ENCODE data around the gene ASTN2. TPM values are rescaled to one million over a fixed set of nuclear protein-coding genes. Genes with fewer than 3 reads are reported as not detected.
A peak's percentile ranks its signal among the peaks of the same experiment; 100 is the strongest.

The ASTN2 gene
- total and polyA plus RNA-seq, 4 donors, result 0.57 to 2.9 (median 1.4) TPM

- Histone ChIP-seq H3K4me1 (ENCODE audit: control insufficient read depth in 4 of 4, insufficient read depth in 4 of 4, low read length in 3 of 4) (no peaks in the 10 kb centered on the region), H3K36me3 (ENCODE audit: control insufficient read depth in 4 of 4, insufficient read depth in 3 of 4, low read depth in 1 of 4, low read length in 3 of 4) (no peaks in the 10 kb centered on the region), H3K9me3 (ENCODE audit: control insufficient read depth in 4 of 4, low read length in 3 of 4) (peaks cover 0 to under 1% (median 0%) of the 10 kb centered on the region in 4 donors), H3K9ac (ENCODE audit: low read depth in 1 of 2, low read length in 2 of 2) (no peak overlapping the region), H3K27me3 (ENCODE audit: control insufficient read depth in 4 of 4, insufficient read depth in 4 of 4, low read length in 3 of 4) (no peaks in the 10 kb centered on the region), H3K27ac (ENCODE audit: low read depth in 1 of 2, low read length in 2 of 2) (no peak overlapping the region), H3K4me3 (ENCODE audit: low read depth in 1 of 3, low read length in 3 of 3) (no peak overlapping the region)
- no peak for DNase-seq (ENCODE audit: low spot score)
- TF ChIP-seq, protein P1, sequence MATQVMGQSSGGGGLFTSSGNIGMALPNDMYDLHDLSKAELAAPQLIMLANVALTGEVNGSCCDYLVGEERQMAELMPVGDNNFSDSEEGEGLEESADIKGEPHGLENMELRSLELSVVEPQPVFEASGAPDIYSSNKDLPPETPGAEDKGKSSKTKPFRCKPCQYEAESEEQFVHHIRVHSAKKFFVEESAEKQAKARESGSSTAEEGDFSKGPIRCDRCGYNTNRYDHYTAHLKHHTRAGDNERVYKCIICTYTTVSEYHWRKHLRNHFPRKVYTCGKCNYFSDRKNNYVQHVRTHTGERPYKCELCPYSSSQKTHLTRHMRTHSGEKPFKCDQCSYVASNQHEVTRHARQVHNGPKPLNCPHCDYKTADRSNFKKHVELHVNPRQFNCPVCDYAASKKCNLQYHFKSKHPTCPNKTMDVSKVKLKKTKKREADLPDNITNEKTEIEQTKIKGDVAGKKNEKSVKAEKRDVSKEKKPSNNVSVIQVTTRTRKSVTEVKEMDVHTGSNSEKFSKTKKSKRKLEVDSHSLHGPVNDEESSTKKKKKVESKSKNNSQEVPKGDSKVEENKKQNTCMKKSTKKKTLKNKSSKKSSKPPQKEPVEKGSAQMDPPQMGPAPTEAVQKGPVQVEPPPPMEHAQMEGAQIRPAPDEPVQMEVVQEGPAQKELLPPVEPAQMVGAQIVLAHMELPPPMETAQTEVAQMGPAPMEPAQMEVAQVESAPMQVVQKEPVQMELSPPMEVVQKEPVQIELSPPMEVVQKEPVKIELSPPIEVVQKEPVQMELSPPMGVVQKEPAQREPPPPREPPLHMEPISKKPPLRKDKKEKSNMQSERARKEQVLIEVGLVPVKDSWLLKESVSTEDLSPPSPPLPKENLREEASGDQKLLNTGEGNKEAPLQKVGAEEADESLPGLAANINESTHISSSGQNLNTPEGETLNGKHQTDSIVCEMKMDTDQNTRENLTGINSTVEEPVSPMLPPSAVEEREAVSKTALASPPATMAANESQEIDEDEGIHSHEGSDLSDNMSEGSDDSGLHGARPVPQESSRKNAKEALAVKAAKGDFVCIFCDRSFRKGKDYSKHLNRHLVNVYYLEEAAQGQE (IDR thresholded peaks at IDR 0.05), result no peak
- TF ChIP-seq YY1 (IDR thresholded peaks at IDR 0.05), result no peak
- 89% methylated on average over 2 of the region's 2 CpGs for WGBS
Observed at GRCh38 chr9:116594547-116594946, 820.3 kb downstream of the ASTN2 start.

DNA sequence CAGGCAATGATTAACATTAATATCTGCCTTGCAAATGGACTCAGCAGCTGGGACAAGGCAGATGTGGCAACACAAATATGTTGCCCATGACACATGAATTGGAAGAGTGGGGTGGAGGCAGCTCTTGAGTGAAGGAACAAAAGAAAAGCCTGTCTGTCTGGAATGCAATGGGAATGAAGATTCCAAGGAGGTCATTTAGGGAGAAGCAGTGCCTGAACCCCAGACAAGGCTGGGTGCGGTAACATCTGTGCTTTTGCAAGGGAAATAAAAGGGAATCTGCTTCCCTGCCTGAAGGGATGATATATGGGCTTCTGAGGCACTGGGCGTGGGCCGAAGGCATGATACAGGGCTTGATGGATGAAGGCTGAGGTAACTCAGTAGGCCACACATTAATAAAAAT is 821.9 kb downstream of the ASTN2 start:
- H3K36me3 ChIP-seq (ENCODE audit: control insufficient read depth in 4 of 4, insufficient read depth in 3 of 4, low read depth in 1 of 4, low read length in 3 of 4), result peaks cover 0 to 3% (median 0%) of the 10 kb centered on the region in 4 donors
- no peak overlapping the region for H3K9ac ChIP-seq (ENCODE audit: low read depth in 1 of 2, low read length in 2 of 2)
- H3K27ac ChIP-seq (ENCODE audit: low read depth in 1 of 2, low read length in 2 of 2), result no peak overlapping the region
- WGBS, result 93% methylated on average over 3 of the region's 3 CpGs
- DNase-seq (ENCODE audit: low spot score), result no peak
- no peaks in the 10 kb centered on the region for H3K27me3 ChIP-seq (ENCODE audit: control insufficient read depth in 4 of 4, insufficient read depth in 4 of 4, low read length in 3 of 4)
- H3K9me3 ChIP-seq (ENCODE audit: control insufficient read depth in 4 of 4, low read length in 3 of 4), result peaks cover 0 to 5% (median 0%) of the 10 kb centered on the region in 4 donors
- TF ChIP-seq FOXA2 (IDR thresholded peaks at IDR 0.05) (no peak), CTCF (IDR thresholded peaks at IDR 0.05; ENCODE audit: low read depth, low read length, missing input control) (no peak), SP1 (IDR thresholded peaks at IDR 0.05) (no peak), EGR1 (IDR thresholded peaks at IDR 0.05; ENCODE audit: low read depth in 2 of 2) (no peak), YY1 (IDR thresholded peaks at IDR 0.05) (no peak), NR2F2 (IDR thresholded peaks at IDR 0.05) (no peak), RAD21 (IDR thresholded peaks at IDR 0.05) (no peak)
- TF ChIP-seq, protein P2, sequence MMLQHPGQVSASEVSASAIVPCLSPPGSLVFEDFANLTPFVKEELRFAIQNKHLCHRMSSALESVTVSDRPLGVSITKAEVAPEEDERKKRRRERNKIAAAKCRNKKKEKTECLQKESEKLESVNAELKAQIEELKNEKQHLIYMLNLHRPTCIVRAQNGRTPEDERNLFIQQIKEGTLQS (IDR thresholded peaks at IDR 0.05), result no peak
- no peak overlapping the region for H3K4me3 ChIP-seq (ENCODE audit: low read depth in 1 of 3, low read length in 3 of 3)
- no peaks in the 10 kb centered on the region for H3K4me1 ChIP-seq (ENCODE audit: control insufficient read depth in 4 of 4, insufficient read depth in 4 of 4, low read length in 3 of 4)

DNA sequence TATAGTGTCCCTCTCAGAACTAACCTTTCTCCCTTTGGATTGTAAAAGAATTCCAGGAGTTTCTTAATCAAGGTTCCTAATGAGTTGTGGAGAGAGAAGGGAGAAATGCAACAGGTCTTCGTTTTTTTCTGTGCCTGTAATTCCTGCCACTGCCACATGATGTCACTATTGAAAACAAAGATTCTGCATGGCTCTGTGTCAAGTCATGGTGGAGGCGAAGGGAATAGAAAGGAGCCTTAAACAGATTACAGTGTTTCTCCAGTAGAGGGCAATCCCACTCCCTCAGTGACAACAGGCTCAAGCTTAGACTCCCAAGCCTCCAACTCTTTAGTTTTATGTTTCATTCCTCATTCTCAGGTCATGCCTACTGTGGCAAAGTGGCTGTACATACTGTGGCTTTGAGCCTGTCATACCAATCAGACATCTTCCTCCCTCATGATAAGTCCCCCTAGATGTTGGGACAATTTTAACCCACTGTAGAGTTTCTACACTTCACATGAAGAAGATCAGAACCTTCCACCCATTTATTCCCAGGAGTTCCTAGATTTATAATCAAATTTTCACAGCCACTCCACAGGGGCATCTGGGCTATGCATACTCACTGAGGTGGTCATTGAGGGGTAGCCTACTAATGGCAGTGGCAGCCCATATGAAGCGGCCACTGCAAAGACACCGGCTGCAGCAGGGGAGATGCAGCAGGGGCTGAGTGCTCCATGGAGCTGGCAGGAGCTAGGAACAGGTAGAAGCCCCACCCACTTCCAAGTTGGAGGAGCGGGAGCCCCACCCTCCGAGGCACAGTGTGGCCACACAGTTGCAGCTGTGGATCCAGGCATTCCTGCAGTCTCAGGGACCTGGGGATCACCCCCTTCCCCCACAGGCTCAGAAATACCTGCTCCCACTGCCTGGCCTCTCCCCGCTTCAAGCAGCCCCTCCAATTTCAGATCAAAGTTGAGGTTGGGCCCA is 825.2 kb downstream of the ASTN2 start:
- Histone ChIP-seq H3K4me3 (ENCODE audit: low read depth in 1 of 3, low read length in 3 of 3) (no peak overlapping the region), H3K27ac (ENCODE audit: low read depth in 1 of 2, low read length in 2 of 2) (no peak overlapping the region), H3K27me3 (ENCODE audit: control insufficient read depth in 4 of 4, insufficient read depth in 4 of 4, low read length in 3 of 4) (no peaks in the 10 kb centered on the region), H3K9ac (ENCODE audit: low read depth in 1 of 2, low read length in 2 of 2) (no peak overlapping the region), H3K4me1 (ENCODE audit: control insufficient read depth in 4 of 4, insufficient read depth in 4 of 4, low read length in 3 of 4) (no peaks in the 10 kb centered on the region), H3K36me3 (ENCODE audit: control insufficient read depth in 4 of 4, insufficient read depth in 3 of 4, low read depth in 1 of 4, low read length in 3 of 4) (peaks cover 0 to 3% (median 0%) of the 10 kb centered on the region in 4 donors), H3K9me3 (ENCODE audit: control insufficient read depth in 4 of 4, low read length in 3 of 4) (peaks cover 0 to 5% (median 0%) of the 10 kb centered on the region in 4 donors)
- no peak for DNase-seq (ENCODE audit: low spot score)
- TF ChIP-seq RAD21 (IDR thresholded peaks at IDR 0.05) (peak; percentile 30 to 52), CTCF (IDR thresholded peaks at IDR 0.05; ENCODE audit: low read depth, low read length, missing input control) (peak; percentile 28), FOXA2 (IDR thresholded peaks at IDR 0.05) (no peak)
- 85% methylated on average over 7 of the region's 7 CpGs for WGBS

All from liver (tissue), 9 donors.